Epidermal melanocyte (primary cell): ENCODE data around the gene IPO11.
"Not testable (repeated sequence)": the region's sequence is repeated elsewhere in the genome, so short reads cannot be mapped to it uniquely, and the experiment has no call there.

ENCODE experiments used
- DNase-seq: peaks from one replicate; pipeline ENCODE4 v3.0.0; 2011; ENCODE audit warnings: low spot score; ENCODE audit not compliant: insufficient read length

IPO11 gene

GRCh38 chr5:62596691-62597090 is 184.1 kb downstream of the IPO11 start:
- DNase-seq = no peak

DNA sequence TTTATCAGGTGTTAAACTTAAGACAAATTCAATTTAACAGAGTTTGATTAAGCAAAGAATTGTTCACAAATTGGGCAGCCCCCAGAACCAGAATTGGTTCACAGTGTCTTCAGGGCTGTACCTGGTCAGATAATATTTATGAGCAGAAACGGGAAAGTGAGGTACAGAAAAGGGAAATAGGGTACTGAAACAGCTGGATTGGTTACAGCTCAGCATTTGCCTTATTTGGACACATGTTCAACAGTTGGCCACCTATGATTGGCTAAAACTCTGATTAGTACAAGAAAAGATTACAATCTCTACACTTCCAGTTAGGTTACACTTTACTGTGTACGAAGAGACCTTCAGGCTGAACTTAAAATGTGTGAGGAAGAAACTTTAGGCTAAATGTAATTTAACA is 184.8 kb downstream of the IPO11 start:
- DNase-seq = no peak

DNA sequence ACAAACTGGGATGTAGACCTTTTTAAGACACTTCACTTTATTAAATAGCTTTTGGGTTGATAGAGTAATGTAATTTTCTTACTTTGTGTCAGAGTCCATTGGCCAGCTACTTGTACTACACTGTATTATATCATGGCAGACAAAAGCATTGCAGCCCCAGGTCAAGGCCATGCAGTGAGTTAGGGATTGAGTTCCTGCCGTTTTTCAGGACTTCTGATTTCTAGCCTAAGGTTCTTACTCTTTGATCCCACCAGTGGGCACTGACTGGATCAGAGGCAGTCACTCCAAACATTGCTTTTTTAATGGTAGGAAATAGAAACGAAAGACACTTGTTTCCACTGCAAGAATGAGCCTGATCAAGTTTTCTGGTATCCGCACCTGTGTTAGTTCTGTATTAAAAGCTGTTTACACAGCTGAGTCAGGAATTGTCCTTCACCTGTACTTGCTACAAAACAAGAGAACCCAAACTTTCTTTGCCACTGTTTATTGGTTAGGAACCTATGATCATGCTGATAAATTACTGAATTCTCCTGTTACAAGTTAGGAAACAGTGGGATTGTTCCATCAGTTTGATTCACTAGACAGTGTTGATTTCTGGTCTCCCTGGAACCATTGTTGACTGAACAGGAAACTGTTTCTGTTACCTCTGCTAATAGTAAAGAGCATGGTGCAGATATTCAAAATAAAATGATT is 188.1 kb downstream of the IPO11 start:
- DNase-seq = no peak

DNA sequence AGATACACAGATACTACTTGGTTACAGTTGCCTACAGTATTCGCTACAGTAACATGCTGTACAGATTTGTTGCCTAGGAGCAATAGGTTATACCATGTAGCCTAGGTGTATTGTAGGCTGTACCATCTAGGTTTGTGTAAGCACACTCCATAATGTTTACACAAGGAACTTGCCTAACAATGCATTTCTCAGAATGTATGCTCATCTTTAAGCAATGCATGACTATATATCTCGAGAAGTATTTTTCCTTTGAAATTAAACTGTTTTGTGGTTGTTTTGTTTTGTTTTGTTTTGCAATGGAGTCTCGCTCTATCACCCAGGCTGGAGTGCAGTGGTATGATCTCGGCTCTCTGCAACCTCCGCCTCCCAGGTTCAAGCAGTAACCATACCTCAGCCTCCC is 191.4 kb downstream of the IPO11 start:
- DNase-seq = no peak

GRCh38 chr5:62605638-62606037 is 193.1 kb downstream of the IPO11 start:
- DNase-seq = no peak

DNA sequence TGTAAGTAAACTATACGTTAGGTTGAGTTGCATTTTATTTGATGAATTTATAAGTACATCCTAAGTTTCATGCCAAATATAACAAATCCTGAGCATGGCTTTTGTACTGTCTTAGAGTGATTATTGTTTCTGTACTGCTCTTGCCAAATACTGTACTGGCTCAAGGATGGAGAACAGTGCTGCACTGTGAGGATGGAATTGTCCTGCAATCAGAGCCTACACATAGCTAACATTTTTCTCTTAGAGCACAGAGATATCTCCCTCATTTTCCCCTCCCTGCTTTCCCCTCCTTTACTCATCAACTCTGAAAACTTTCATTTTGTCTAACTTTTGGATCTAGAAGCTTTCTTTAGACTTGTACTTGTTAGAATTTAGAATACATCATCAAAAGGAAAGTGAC is 194.3 kb downstream of the IPO11 start:
- no peak for DNase-seq

- DNase-seq = no peak
These were observed 195.1 kb downstream of the IPO11 start for GRCh38 chr5:62607615-62608014.

DNA sequence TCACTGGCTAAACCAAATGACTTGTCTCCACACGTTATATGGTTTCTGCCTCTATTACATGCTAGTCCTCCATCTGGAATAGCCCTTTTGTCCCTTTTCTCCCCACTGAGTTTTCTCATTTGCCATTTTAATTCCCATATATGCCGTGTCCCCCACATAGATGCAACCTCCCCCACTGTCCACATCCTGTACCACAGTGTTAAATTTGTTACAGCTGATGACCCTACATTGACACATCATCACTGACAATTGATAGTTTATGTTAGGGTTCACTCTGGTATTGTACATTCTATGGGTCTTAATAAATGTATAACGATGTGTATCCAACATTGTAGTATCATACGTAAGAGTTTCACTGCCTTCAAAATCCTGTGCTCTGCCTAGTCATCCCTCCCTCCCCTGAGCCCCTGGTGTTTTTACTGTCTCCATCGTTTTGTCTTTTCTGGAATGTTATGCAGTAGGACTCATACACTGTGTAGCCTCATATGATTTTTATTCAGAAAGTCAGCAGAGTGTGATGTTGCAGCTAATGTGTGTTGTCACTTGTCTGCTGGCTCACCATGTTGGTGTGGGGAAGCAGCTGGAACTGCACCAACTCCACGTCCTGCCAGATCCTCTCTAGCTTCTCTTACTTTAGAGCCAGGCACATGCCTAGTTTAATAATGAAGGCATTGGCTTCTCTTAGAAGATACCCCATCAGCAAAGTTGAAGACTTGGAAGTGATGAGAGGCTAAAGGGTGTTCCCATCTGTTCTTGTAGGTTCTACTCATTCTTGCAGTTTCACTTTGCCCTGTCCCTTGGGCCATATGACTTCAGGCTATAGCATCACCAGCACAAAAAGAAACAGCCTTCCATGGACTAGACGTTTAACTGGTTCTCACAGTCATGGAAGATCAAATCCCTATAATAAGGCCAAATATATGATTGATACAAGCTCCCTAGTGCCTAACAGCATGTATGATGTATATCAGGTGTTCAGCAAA is 196.3 kb downstream of the IPO11 start:
- no peak for DNase-seq

GRCh38 chr5:62614355-62614754 is 201.8 kb downstream of the IPO11 start:
- no peak for DNase-seq

GRCh38 chr5:62616615-62617277 is 204.2 kb downstream of the IPO11 start:
- DNase-seq = no peak

- DNase-seq = no peak
These were observed 205.4 kb downstream of the IPO11 start for GRCh38 chr5:62617943-62618342.

DNA sequence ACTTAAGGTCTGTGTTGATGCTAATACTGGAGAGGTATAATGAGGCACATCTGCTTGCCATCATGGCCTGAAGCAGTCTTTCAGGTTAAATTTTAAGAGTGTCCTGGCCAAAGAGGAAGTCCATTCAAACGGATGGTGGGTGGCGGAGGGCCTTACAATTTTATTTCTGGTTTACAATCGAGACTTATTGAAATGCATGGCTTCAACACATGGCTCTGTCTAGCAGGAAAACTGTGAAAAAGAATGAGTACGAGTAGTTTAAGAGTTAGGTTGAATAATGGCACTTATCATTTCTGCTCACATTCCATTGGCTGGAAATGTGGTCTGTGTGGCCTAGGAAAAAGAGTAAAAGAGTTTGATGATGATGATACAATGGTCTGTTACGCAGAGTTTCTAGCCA is 208.2 kb downstream of the IPO11 start:
- DNase-seq = no peak

DNA sequence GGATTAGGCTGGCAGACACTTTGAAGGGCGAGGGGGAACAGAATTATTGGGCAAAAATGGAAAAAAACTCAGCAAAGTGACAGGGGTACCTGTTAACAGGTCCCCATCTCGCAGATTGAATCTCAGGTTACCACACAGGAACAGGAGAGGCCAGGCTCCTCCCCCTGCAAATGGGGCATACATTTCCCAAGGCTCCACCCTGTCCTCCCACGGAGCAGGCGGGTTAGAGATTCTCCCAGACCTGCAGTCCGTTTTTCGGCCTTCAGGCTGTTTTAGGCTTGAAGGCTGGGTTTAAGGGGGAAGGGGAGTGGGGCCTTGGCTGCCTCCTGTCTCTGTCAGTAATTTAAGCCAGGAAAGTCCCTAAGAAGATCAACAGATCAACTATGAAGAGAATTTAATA is 208.7 kb downstream of the IPO11 start:
- DNase-seq = no peak

DNA sequence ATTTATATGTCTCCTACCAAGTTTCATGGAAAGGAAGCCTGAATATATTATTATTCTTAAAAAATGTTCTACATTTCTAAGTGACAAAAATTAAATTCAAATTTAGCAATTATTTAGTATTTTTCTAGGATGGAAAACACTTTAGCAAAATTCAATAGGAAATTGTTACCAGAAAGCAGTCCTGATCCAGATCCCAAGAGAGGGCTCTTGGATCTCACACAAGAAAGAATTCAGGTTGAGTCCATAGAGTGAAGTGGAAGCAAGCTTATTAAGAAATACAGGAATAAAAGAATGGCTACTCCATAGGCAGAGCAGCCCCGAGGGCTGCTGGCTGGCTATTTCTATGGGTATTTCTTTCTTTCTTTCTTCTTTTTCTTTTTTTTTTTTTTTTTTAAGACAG is 210.7 kb downstream of the IPO11 start:
- no peak for DNase-seq

- not testable (repeated sequence) for DNase-seq
These were observed 211.9 kb downstream of the IPO11 start for GRCh38 chr5:62624436-62624835.

- no peak for DNase-seq
These were observed 214.0 kb downstream of the IPO11 start for GRCh38 chr5:62626534-62626933.

GRCh38 chr5:62627121-62627520 is 214.6 kb downstream of the IPO11 start:
- DNase-seq = no peak

DNA sequence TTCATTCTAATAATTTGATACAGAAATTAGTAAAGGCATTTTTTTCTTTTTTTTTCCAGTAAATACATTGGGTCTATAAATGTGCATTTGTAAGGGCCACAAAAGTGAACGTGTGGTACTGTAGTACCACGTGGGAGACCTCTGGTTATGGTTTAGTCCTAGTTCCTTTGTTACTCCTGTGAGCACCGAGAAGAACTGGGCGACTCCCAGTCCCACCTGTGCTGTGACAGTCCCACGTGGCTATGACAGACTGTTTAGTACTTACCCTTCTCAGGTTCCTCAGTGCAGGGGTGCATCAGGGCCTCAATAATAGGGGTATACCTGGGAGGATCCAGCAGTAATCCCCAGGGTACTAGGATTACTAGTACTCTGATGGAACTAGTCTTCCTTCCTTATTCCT is 215.3 kb downstream of the IPO11 start:
- no peak for DNase-seq

DNA sequence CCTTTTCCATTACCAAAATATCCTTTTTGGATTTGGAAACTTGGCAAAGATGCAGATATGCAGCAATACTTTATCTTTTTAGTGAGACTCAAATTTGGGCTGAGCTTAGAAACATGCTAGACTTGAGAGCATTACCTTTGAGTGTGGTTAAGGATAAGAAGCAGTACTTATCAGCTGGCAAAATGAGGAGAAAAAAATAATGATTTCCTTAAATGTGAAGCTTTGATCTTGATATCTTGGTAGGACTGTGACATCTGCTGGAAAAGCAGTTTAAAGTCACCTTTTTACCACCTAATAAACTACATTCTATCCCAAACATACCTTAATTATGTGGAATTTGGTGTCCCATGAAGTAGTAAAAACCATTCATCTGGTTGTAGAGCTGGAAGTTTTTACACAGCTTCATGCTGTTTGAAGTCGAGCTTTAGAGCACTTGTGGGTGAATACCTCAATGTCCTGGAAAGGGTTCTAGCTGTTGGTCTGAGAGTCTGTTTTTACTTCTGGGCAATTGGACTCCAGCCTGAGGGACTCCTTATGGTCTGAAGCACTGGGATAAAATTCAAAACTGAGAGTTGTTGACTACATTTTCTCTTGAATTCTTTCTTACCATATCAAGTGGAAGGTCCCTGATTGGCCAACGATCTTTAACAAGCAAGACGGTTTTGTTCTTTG is 219.5 kb downstream of the IPO11 start:
- DNase-seq = no peak

- no peak for DNase-seq
These were observed 220.7 kb downstream of the IPO11 start for GRCh38 chr5:62633243-62633642.

DNA sequence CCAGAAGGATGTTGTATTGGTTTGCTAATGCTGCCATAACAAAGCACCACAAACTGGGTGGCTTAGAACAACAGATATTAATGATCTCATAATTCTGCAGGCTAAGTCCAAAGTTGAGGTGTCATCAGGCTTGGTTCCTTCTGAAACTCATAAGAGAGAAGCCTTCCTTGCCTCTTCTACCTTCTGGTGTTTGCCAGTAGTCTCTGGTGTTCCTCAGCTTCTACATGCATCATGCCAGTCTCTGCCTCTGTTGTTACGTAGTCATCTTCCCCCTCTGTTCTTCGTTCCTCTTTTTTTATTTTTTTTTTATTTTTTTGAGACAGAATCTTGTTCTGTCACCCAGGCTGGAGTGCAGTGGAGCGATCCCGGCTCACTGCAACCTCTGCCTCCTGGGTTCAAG is 227.9 kb downstream of the IPO11 start:
- no peak for DNase-seq

DNA sequence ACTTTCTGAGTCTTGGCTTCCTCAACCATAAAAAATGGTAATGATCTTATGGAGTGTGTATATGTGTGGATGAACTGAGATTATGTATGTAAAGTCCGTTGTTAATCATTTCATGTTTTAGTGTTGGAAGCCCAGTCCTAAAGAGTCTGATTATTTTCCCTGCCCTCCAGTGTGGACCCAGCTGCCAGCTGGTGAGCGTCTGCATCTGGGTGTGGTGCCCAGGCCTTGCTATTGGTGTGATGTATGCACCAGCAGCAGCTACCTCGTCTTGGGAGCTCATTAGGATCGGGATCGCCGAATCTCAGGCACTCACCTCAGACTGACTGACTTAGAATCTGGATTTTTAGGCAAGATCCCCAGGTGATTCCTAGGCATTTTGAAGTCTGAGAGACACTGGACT is 229.9 kb downstream of the IPO11 start:
- DNase-seq = no peak
